H9 (cell line): ENCODE measurements around the gene MEG3. TPM values are rescaled to one million over a fixed set of nuclear protein-coding genes. Genes with fewer than 3 reads are reported as not detected.

Experiments used
- DNase-seq: peaks from one replicate; pipeline ENCODE4 v3.0.0-alpha.2; 2017
- H2AFZ ChIP-seq: one replicate; pipeline ENCODE4 v1.6.1; 2013; ENCODE audit warnings: mild to moderate bottlenecking, low read length, control low read depth, moderate library complexity
- H2AK5ac ChIP-seq: 2 replicates; pipeline ENCODE4 v1.6.1; 2013; ENCODE audit warnings: low read length, control low read depth, mixed read lengths; ENCODE audit not compliant: insufficient read length
- H2BK120ac ChIP-seq: one replicate; pipeline ENCODE4 v1.6.1; 2013; ENCODE audit warnings: low read depth, mild to moderate bottlenecking, low read length, control low read depth, inconsistent platforms; ENCODE audit not compliant: poor library complexity, severe bottlenecking
- H2BK12ac ChIP-seq: 2 replicates; pipeline ENCODE4 v1.6.1; 2013; ENCODE audit warnings: low read length, control low read depth, mixed read lengths, low read depth; ENCODE audit not compliant: insufficient read length
- H2BK15ac ChIP-seq: 2 replicates; pipeline ENCODE4 v1.6.1; 2013; ENCODE audit warnings: low read depth, low read length, control low read depth
- H2BK20ac ChIP-seq: one replicate; pipeline ENCODE4 v1.6.1; 2013; ENCODE audit warnings: low read depth, mild to moderate bottlenecking, low read length, control low read depth, inconsistent platforms; ENCODE audit not compliant: poor library complexity, severe bottlenecking
- H2BK5ac ChIP-seq: 2 replicates; pipeline ENCODE4 v1.6.1; 2013; ENCODE audit warnings: low read length, control low read depth, mixed read lengths; ENCODE audit not compliant: insufficient read length
- H3K14ac ChIP-seq: 2 replicates; pipeline ENCODE4 v1.6.1; 2013; ENCODE audit warnings: low read length, control low read depth; ENCODE audit not compliant: insufficient read depth
- H3K18ac ChIP-seq: 2 replicates; pipeline ENCODE4 v1.6.1; 2013; ENCODE audit warnings: low read depth, mild to moderate bottlenecking, mixed read lengths, low read length, control low read depth; ENCODE audit not compliant: insufficient read length
- H3K23ac ChIP-seq: 2 replicates; pipeline ENCODE4 v1.6.1; 2013; ENCODE audit warnings: low read length, control low read depth, mixed read lengths, low read depth; ENCODE audit not compliant: insufficient read length
- H3K23me2 ChIP-seq: 2 replicates; pipeline ENCODE4 v1.6.1; 2013; ENCODE audit warnings: low read depth, mild to moderate bottlenecking, mixed read lengths, low read length, control low read depth; ENCODE audit not compliant: insufficient read length, poor library complexity, severe bottlenecking
- H3K27ac ChIP-seq: 2 replicates; pipeline ENCODE4 v1.5.1; 2013; ENCODE audit warnings: low read length, control low read depth, mixed read lengths, low read depth; ENCODE audit not compliant: insufficient read length
- H3K27me3 ChIP-seq: 2 replicates; pipeline ENCODE4 v1.6.1; 2013; ENCODE audit warnings: low read length, control low read depth, inconsistent platforms; ENCODE audit not compliant: insufficient read depth
- H3K4ac ChIP-seq: 2 replicates; pipeline ENCODE4 v1.6.1; 2013; ENCODE audit warnings: low read depth, mild to moderate bottlenecking, control low read depth, inconsistent platforms, low read length, moderate library complexity
- H3K4me1 ChIP-seq: 2 replicates; pipeline ENCODE4 v1.6.1; 2013; ENCODE audit warnings: low read length, control low read depth, inconsistent platforms; ENCODE audit not compliant: insufficient read depth
- H3K4me2 ChIP-seq: 2 replicates; pipeline ENCODE4 v1.6.1; 2013; ENCODE audit warnings: low read length, control low read depth, mixed read lengths; ENCODE audit not compliant: insufficient read length, insufficient read depth
- H3K56ac ChIP-seq: 2 replicates; pipeline ENCODE4 v1.6.1; 2013; ENCODE audit warnings: low read depth, mild to moderate bottlenecking, mixed read lengths, low read length, control low read depth; ENCODE audit not compliant: insufficient read length
- H3K79me1 ChIP-seq: 2 replicates; pipeline ENCODE4 v1.6.1; 2013; ENCODE audit warnings: low read depth, mild to moderate bottlenecking, moderate library complexity, low read length, control low read depth, inconsistent platforms; ENCODE audit not compliant: insufficient read depth, poor library complexity, severe bottlenecking
- H3K79me2 ChIP-seq: 2 replicates; pipeline ENCODE4 v1.6.1; 2013; ENCODE audit warnings: low read length, control low read depth, inconsistent platforms; ENCODE audit not compliant: insufficient read depth
- H3K9ac ChIP-seq: 2 replicates; pipeline ENCODE4 v1.6.1; 2013; ENCODE audit warnings: low read length, control low read depth, mixed read lengths; ENCODE audit not compliant: insufficient read length; ENCODE audit errors: extremely low read depth
- H3K9me3 ChIP-seq: one replicate; pipeline ENCODE4 v1.6.1; 2013; ENCODE audit warnings: low read depth, low read length, inconsistent platforms; ENCODE audit not compliant: control insufficient read depth
- H3T11ph ChIP-seq: one replicate; pipeline ENCODE4 v1.6.1; 2013; ENCODE audit warnings: mild to moderate bottlenecking, low read length, control low read depth, inconsistent platforms
- H4K20me1 ChIP-seq: one replicate; pipeline ENCODE4 v1.6.1; 2013; ENCODE audit not compliant: control insufficient read depth, insufficient read length, insufficient read depth
- H4K5ac ChIP-seq: 2 replicates; pipeline ENCODE4 v1.6.1; 2013; ENCODE audit warnings: low read depth, mild to moderate bottlenecking, mixed read lengths, low read length, control low read depth; ENCODE audit not compliant: insufficient read length
- H4K8ac ChIP-seq: replicated peaks from 2 replicates; pipeline ENCODE4 v1.6.1; 2013; ENCODE audit warnings: low read length, control low read depth, mixed read lengths, low read depth; ENCODE audit not compliant: insufficient read length
- H4K91ac ChIP-seq: 2 replicates; pipeline ENCODE4 v1.6.1; 2013; ENCODE audit warnings: low read depth, mild to moderate bottlenecking, moderate library complexity, mixed read lengths, low read length, control low read depth; ENCODE audit not compliant: insufficient read length
- H3K27ac Mint-ChIP-seq, 3 experiments: 2 replicates in 2 of 3; 3 replicates in 1 of 3; pipeline ENCODE4 v1.8.0; 2020 to 2021; ENCODE audit warnings: mixed read lengths in 3 of 3, mild to moderate bottlenecking in 1 of 3, moderate library complexity in 1 of 3
- H3K27me3 Mint-ChIP-seq: 2 replicates; pipeline ENCODE4 v1.8.0; 2021; ENCODE audit warnings: low read depth, mild to moderate bottlenecking, moderate library complexity, mixed read lengths
- H3K36me3 Mint-ChIP-seq, 3 experiments: 2 replicates in 2 of 3; 3 replicates in 1 of 3; pipeline ENCODE4 v1.8.0; 2020 to 2021; ENCODE audit warnings: low read depth in 3 of 3, mixed read lengths in 3 of 3; ENCODE audit not compliant: insufficient read depth in 1 of 3
- H3K4me1 Mint-ChIP-seq, 2 experiments: 2 replicates each; pipeline ENCODE4 v1.8.0; 2020; ENCODE audit warnings: mixed read lengths in 2 of 2
- H3K4me3 Mint-ChIP-seq, 2 experiments: 2 replicates in 1 of 2; 3 replicates in 1 of 2; pipeline ENCODE4 v1.8.0; 2020 to 2021; ENCODE audit warnings: mild to moderate bottlenecking in 2 of 2, mixed read lengths in 2 of 2, moderate library complexity in 1 of 2
- H3K9me3 Mint-ChIP-seq, 2 experiments: 2 replicates in 1 of 2; 3 replicates in 1 of 2; pipeline ENCODE4 v1.8.0; 2020; ENCODE audit warnings: mild to moderate bottlenecking in 2 of 2, mixed read lengths in 2 of 2, moderate library complexity in 1 of 2
- whole genome bisulfite sequencing: extraction: QIAGEN DNeasy Blood & Tissue Kit; methylation state at CpG from one replicate; pipeline ENCODE4 v1.1.7; 2013; ENCODE audit warnings: missing lambda C conversion rate, low lambda C conversion rate, mixed read lengths; ENCODE audit not compliant: insufficient read length; ENCODE audit errors: extremely low coverage; 5-methylcytosine and 5-hydroxymethylcytosine counted together
- total RNA-seq: library from RNA; stranded (reverse); gene quantifications from 2 replicates; pipeline ENCODE4 v1.2.1, GENCODE V29; 2021
- TF ChIP-seq, protein P1 (sequence below): fragments of 200-600 bp; sonication (generic); conservative IDR thresholded peaks from 3 replicates; pipeline ENCODE4 v1.8.0; 2021; ENCODE audit warnings: antibody characterized with exemption, mild to moderate bottlenecking

The MEG3 gene
- total RNA-seq, 1 experiment from 2014 or later: 0.52 TPM

GRCh38 chr14:100875126-100875525, 49.2 kb downstream of the MEG3 start:
- Histone ChIP-seq H4K5ac (no peak overlapping the region), H2BK15ac (no peak overlapping the region), H3K23me2 (no peaks in the 10 kb centered on the region), H3K79me1 (no peaks in the 10 kb centered on the region), H3K4ac (no peak overlapping the region), H3K79me2 (no peaks in the 10 kb centered on the region), H3K9ac (no peak overlapping the region), H3K27ac (no peak overlapping the region), H3K18ac (no peak overlapping the region), H2BK20ac (no peak overlapping the region), H2AK5ac (no peak overlapping the region), H3K56ac (no peak overlapping the region), H2BK5ac (no peak overlapping the region), H4K8ac (no peak overlapping the region), H3K4me1 (no peaks in the 10 kb centered on the region), H3K23ac (no peak overlapping the region), H3K4me2 (no peak overlapping the region), H2BK12ac (no peak overlapping the region), H3K14ac (no peak overlapping the region), H3T11ph (no peak overlapping the region), H4K91ac (no peak overlapping the region), H3K9me3 (no peaks in the 10 kb centered on the region), H2BK120ac (no peak overlapping the region), H3K27me3 (no peaks in the 10 kb centered on the region), H4K20me1 (no peaks in the 10 kb centered on the region), H2AFZ (no peak overlapping the region)
- WGBS: no CpG with 5 or more reads among the region's 6 CpGs
- H3K27me3 Mint-ChIP-seq: peaks cover 5% of the 10 kb centered on the region
- peaks cover 0 to 3% (median 0%) of the 10 kb centered on the region in 3 experiments; a peak in 1 of 7 replicates for H3K36me3 Mint-ChIP-seq
- H3K4me1 Mint-ChIP-seq: no peaks in the 10 kb centered on the region
- no peak overlapping the region for H3K27ac Mint-ChIP-seq
- TF ChIP-seq, protein P1, sequence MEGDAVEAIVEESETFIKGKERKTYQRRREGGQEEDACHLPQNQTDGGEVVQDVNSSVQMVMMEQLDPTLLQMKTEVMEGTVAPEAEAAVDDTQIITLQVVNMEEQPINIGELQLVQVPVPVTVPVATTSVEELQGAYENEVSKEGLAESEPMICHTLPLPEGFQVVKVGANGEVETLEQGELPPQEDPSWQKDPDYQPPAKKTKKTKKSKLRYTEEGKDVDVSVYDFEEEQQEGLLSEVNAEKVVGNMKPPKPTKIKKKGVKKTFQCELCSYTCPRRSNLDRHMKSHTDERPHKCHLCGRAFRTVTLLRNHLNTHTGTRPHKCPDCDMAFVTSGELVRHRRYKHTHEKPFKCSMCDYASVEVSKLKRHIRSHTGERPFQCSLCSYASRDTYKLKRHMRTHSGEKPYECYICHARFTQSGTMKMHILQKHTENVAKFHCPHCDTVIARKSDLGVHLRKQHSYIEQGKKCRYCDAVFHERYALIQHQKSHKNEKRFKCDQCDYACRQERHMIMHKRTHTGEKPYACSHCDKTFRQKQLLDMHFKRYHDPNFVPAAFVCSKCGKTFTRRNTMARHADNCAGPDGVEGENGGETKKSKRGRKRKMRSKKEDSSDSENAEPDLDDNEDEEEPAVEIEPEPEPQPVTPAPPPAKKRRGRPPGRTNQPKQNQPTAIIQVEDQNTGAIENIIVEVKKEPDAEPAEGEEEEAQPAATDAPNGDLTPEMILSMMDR: no peak
- peaks cover 10 to 11% of the 10 kb centered on the region in 2 experiments; a peak in 4 of 5 replicates for H3K9me3 Mint-ChIP-seq
- no peak for DNase-seq
- no peak overlapping the region for H3K4me3 Mint-ChIP-seq
